CD14-positive monocyte (primary cell): ENCODE measurements around the gene ARRB1. TPM values are rescaled to one million over a fixed set of nuclear protein-coding genes. Genes with fewer than 3 reads are reported as not detected.

ENCODE experiments used
- DNase-seq, 3 donors: peaks; one replicate each; pipeline ENCODE4 v3.0.0-alpha.2; 2011 to 2022
- H2AFZ ChIP-seq: 2 replicates; pipeline ENCODE4 v1.6.0; 2012; ENCODE audit warnings: mild to moderate bottlenecking, low read depth, low read length, inconsistent platforms; ENCODE audit not compliant: insufficient read depth, poor library complexity, severe bottlenecking
- H3K27ac ChIP-seq, 2 donors: 1 replicate in 1 of 2; 2 replicates in 1 of 2; pipeline ENCODE4 v1.5.1; 2012 to 2013; ENCODE audit warnings: low read length in 2 of 2, control low read depth in 1 of 2, inconsistent platforms in 1 of 2, low read depth in 1 of 2, mild to moderate bottlenecking in 1 of 2
- H3K27me3 ChIP-seq, 2 donors: one replicate each; pipeline versions ENCODE4 v1.6.0 to v1.6.1; 2011 to 2013; ENCODE audit warnings: low read length in 2 of 2; ENCODE audit not compliant: control insufficient read depth in 2 of 2, insufficient read depth in 2 of 2
- H3K36me3 ChIP-seq, 2 donors: replicated peaks in 1 of 2; 1 replicate in 1 of 2; 2 replicates in 1 of 2; pipeline versions ENCODE4 v1.5.1 to v1.6.1; 2012 to 2013; ENCODE audit warnings: low read length in 2 of 2, control low read depth in 1 of 2, inconsistent platforms in 1 of 2, mild to moderate bottlenecking in 1 of 2; ENCODE audit not compliant: insufficient read depth in 2 of 2, control insufficient read depth in 1 of 2
- H3K4me1 ChIP-seq, 2 donors: 1 replicate in 1 of 2; 2 replicates in 1 of 2; pipeline versions ENCODE4 v1.5.1 to v1.6.1; 2012 to 2013; ENCODE audit warnings: low read length in 2 of 2, control low read depth in 1 of 2, inconsistent platforms in 1 of 2, mild to moderate bottlenecking in 1 of 2, moderate library complexity in 1 of 2; ENCODE audit not compliant: insufficient read depth in 2 of 2, control insufficient read depth in 1 of 2
- H3K4me2 ChIP-seq: replicated peaks from 2 replicates; pipeline ENCODE3; 2012; ENCODE audit warnings: low read length, moderate library complexity, mild to moderate bottlenecking; ENCODE audit not compliant: poor library complexity, severe bottlenecking; ENCODE audit errors: extremely low read depth
- H3K4me3 ChIP-seq, 3 experiments: fragments of 200-600 bp in 1 of 3; sonication (generic) in 1 of 3; replicated peaks in 1 of 3; 1 replicate in 2 of 3; 2 replicates in 1 of 3; pipeline ENCODE4 v1.5.1; 2011 to 2013; ENCODE audit warnings: low read length in 3 of 3, mild to moderate bottlenecking in 3 of 3, control low read depth in 2 of 3, low read depth in 2 of 3, inconsistent platforms in 1 of 3, moderate library complexity in 1 of 3
- H3K79me2 ChIP-seq: 2 replicates; pipeline ENCODE4 v1.6.0; 2012; ENCODE audit warnings: mild to moderate bottlenecking, control low read depth, inconsistent platforms, low read length, moderate library complexity; ENCODE audit not compliant: insufficient read depth
- H3K9ac ChIP-seq: 2 replicates; pipeline ENCODE4 v1.6.0; 2017; ENCODE audit warnings: low read length, mild to moderate bottlenecking; ENCODE audit not compliant: insufficient read depth, poor library complexity, severe bottlenecking
- H3K9me3 ChIP-seq, 2 donors: replicated peaks in 1 of 2; 1 replicate in 1 of 2; 2 replicates in 1 of 2; pipeline versions ENCODE4 v1.5.1 to v1.6.1; 2012 to 2013; ENCODE audit warnings: low read length in 2 of 2, control low read depth in 1 of 2; ENCODE audit not compliant: control insufficient read depth in 1 of 2, insufficient read depth in 1 of 2
- H4K20me1 ChIP-seq: 2 replicates; pipeline ENCODE4 v1.6.0; 2012; ENCODE audit warnings: mild to moderate bottlenecking, low read length, control low read depth, moderate library complexity; ENCODE audit not compliant: insufficient read depth
- H3K27ac Mint-ChIP-seq, 7 donors: one replicate each; pipeline ENCODE4 v1.8.0; 2020; ENCODE audit warnings: mild to moderate bottlenecking in 7 of 7, mixed read lengths in 7 of 7, moderate library complexity in 6 of 7, inconsistent platforms in 2 of 7
- H3K27me3 Mint-ChIP-seq, 3 donors: one replicate each; pipeline ENCODE4 v1.8.0; 2021 to 2022; ENCODE audit warnings: low read depth in 3 of 3, mild to moderate bottlenecking in 3 of 3, mixed read lengths in 3 of 3, moderate library complexity in 3 of 3, inconsistent platforms in 1 of 3
- H3K36me3 Mint-ChIP-seq, 2 donors: one replicate each; pipeline ENCODE4 v1.8.0; 2020; ENCODE audit warnings: mixed read lengths in 2 of 2, inconsistent platforms in 1 of 2, mild to moderate bottlenecking in 1 of 2
- H3K4me1 Mint-ChIP-seq: one replicate; pipeline ENCODE4 v1.8.0; 2020; ENCODE audit warnings: mild to moderate bottlenecking, mixed read lengths
- H3K4me3 Mint-ChIP-seq, 2 donors: one replicate each; pipeline ENCODE4 v1.8.0; 2020; ENCODE audit warnings: mild to moderate bottlenecking in 2 of 2, mixed read lengths in 2 of 2, moderate library complexity in 1 of 2
- H3K9me3 Mint-ChIP-seq, 7 donors: one replicate each; pipeline ENCODE4 v1.8.0; 2020 to 2022; ENCODE audit warnings: mixed read lengths in 7 of 7, mild to moderate bottlenecking in 6 of 7, moderate library complexity in 6 of 7, inconsistent platforms in 2 of 7
- CTCF ChIP-seq: fragments of 200-600 bp; IDR thresholded peaks from one replicate; pipeline ENCODE4 v1.8.0; 2022; ENCODE audit warnings: antibody characterized with exemption, mild to moderate bottlenecking
- WGBS: methylation state at CpG from one replicate; pipeline ENCODE4 v1.1.5; 2013; ENCODE audit warnings: missing lambda C conversion rate; ENCODE audit not compliant: insufficient coverage; 5-methylcytosine and 5-hydroxymethylcytosine counted together
- intact Hi-C, 2 donors: fragments of 100-400 bp; cut with micrococcal nuclease; formaldehyde crosslinking; loops; one replicate each; pipeline versions ENCODE4 v1.15.0 to v1.15.1; 2023
- polyA plus RNA-seq, 3 donors: library from polyadenylated mRNA; depleted of rRNA in 1 of 3; unstranded in 2 of 3; stranded (reverse) in 1 of 3; fragments of 300-500 nt in 2 of 3; fragments of >200 nt in 1 of 3; fragmentation: Illumina TruSeq in 2 of 3; gene quantifications; 1 replicate in 2 of 3; 2 replicates in 1 of 3; pipeline ENCODE4 v1.2.3, GENCODE V29; 2012 to 2021

The ARRB1 gene
- polyA plus RNA-seq, 3 donors = 52.6 to 114 (median 66.5) TPM

- peak overlapping the region in 1 of 2 donors; percentile 61 for H3K27ac ChIP-seq
- H3K4me1 Mint-ChIP-seq = peaks cover 55% of the 10 kb centered on the region
- no peak overlapping the region for H3K4me3 ChIP-seq
These were observed 90.9 kb downstream of the ARRB1 start for GRCh38 chr11:75260396-75261170.

GRCh38 chr11:75254326-75254725, 97.1 kb downstream of the ARRB1 start:
- H3K36me3 Mint-ChIP-seq = no peaks in the 10 kb centered on the region
- TF ChIP-seq CTCF = no peak
- H3K4me1 ChIP-seq = no peaks in the 10 kb centered on the region
- H3K4me3 Mint-ChIP-seq = no peak overlapping the region
- no peak overlapping the region for H3K4me2 ChIP-seq
- H3K36me3 ChIP-seq = no peaks in the 10 kb centered on the region
- DNase-seq = no peak
- H2AFZ ChIP-seq = no peak overlapping the region
- no peaks in the 10 kb centered on the region for H3K79me2 ChIP-seq
- H3K9me3 ChIP-seq = peaks cover 0 to 4% of the 10 kb centered on the region in 2 donors
- no peak overlapping the region for H3K4me3 ChIP-seq
- H3K27me3 Mint-ChIP-seq = peaks cover 11 to 40% (median 13%) of the 10 kb centered on the region in 3 donors
- H3K4me1 Mint-ChIP-seq = no peaks in the 10 kb centered on the region
- H3K27ac ChIP-seq = no peak overlapping the region
- no peak overlapping the region for H3K27ac Mint-ChIP-seq
- no peaks in the 10 kb centered on the region for H4K20me1 ChIP-seq
- no peak overlapping the region for H3K9ac ChIP-seq
- H3K9me3 Mint-ChIP-seq = peaks cover 0 to 15% (median 7%) of the 10 kb centered on the region in 7 donors
- intact Hi-C loops = loop anchor here in 1 of 2 donors (10.0 kb wide), 1 partner anchor 320 kb away; no protein-coding TSS in a partner anchor
- no peaks in the 10 kb centered on the region for H3K27me3 ChIP-seq

More at GRCh38 chr11:75260396-75261170, 90.9 kb downstream of the ARRB1 start:
- peak overlapping the region in 4 of 7 donors; percentile 75 to 87 (median 84) for H3K27ac Mint-ChIP-seq
- no peak overlapping the region for H3K4me3 Mint-ChIP-seq
- TF ChIP-seq CTCF = no peak
- Histone ChIP-seq H3K36me3 (peaks cover 3% of the 10 kb centered on the region in 2 donors), H3K4me2 (no peak overlapping the region), H3K9ac (no peak overlapping the region), H3K4me1 (peaks cover 52 to 53% of the 10 kb centered on the region in 2 donors), H2AFZ (no peak overlapping the region), H3K79me2 (no peaks in the 10 kb centered on the region), H3K27me3 (no peaks in the 10 kb centered on the region), H4K20me1 (peaks cover 58% of the 10 kb centered on the region), H3K9me3 (no peaks in the 10 kb centered on the region)
- 60% methylated on average over 4 of the region's 10 CpGs for WGBS
- no peaks in the 10 kb centered on the region for H3K9me3 Mint-ChIP-seq
- peaks cover 1 to 16% (median 9%) of the 10 kb centered on the region in 3 donors for H3K27me3 Mint-ChIP-seq
- H3K36me3 Mint-ChIP-seq = peaks cover 2 to 12% of the 10 kb centered on the region in 2 donors
- intact Hi-C loops = no loop called here
- no peak for DNase-seq
